Measurements from ENCODE around the gene SLC22A9. TPM values are rescaled to one million over a fixed set of nuclear protein-coding genes. Genes with fewer than 3 reads are reported as not detected.
"Not testable (repeated sequence)": the region's sequence is repeated elsewhere in the genome, so short reads cannot be mapped to it uniquely, and the experiment has no call there.

The SLC22A9 gene
- total RNA-seq, 1 donor from 2014 or later: not detected

GRCh38 chr11:63417174-63417852 is 47.7 kb downstream of the SLC22A9 start:
- Mint-ChIP-seq H3K36me3 (ENCODE audit: low read depth, unreplicated experiment) (no peaks in the 10 kb centered on the region), H3K9me3 (ENCODE audit: unreplicated experiment) (no peaks in the 10 kb centered on the region), H3K27ac (ENCODE audit: unreplicated experiment) (no peak overlapping the region), H3K4me3 (ENCODE audit: unreplicated experiment) (no peak overlapping the region), H3K27me3 (ENCODE audit: unreplicated experiment) (no peaks in the 10 kb centered on the region), H3K4me1 (ENCODE audit: unreplicated experiment) (no peaks in the 10 kb centered on the region)
- DNase-seq (ENCODE audit: low spot score): no peak
- no peak for TF ChIP-seq CTCF (IDR thresholded peaks at IDR 0.05; ENCODE audit: unreplicated experiment)

GRCh38 chr11:63427971-63428508 is 58.5 kb downstream of the SLC22A9 start:
- H3K27me3 Mint-ChIP-seq (ENCODE audit: unreplicated experiment): peaks cover 2% of the 10 kb centered on the region
- H3K4me1 Mint-ChIP-seq (ENCODE audit: unreplicated experiment): no peaks in the 10 kb centered on the region
- H3K4me3 Mint-ChIP-seq (ENCODE audit: unreplicated experiment): no peak overlapping the region
- no peaks in the 10 kb centered on the region for H3K9me3 Mint-ChIP-seq (ENCODE audit: unreplicated experiment)
- no peak for TF ChIP-seq CTCF (IDR thresholded peaks at IDR 0.05; ENCODE audit: unreplicated experiment)
- no peak for DNase-seq (ENCODE audit: low spot score)
- H3K27ac Mint-ChIP-seq (ENCODE audit: unreplicated experiment): no peak overlapping the region
- H3K36me3 Mint-ChIP-seq (ENCODE audit: low read depth, unreplicated experiment): no peaks in the 10 kb centered on the region

DNA sequence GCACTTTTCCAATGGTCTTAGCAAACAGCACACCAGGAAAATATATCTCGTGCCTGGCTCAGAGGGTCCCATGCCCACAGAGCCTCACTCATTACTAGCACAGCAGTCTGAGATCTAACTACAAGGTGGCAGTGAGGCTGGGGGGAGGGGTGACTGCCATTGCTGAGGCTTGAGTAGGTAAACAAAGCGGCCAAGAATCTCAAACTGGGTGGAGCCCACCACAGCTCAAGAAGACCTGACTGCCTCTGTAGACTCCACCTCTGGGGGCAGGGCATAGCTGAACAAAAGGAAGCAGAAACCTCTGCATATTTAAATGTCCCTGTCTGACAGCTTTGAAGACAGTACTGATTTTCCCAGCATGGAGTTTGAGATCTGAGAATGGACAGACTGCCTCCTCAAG is 61.1 kb downstream of the SLC22A9 start:
- H3K27me3 Mint-ChIP-seq (ENCODE audit: unreplicated experiment); H3K4me1 Mint-ChIP-seq (ENCODE audit: unreplicated experiment); H3K27ac Mint-ChIP-seq (ENCODE audit: unreplicated experiment); DNase-seq (ENCODE audit: low spot score); H3K9me3 Mint-ChIP-seq (ENCODE audit: unreplicated experiment); H3K4me3 Mint-ChIP-seq (ENCODE audit: unreplicated experiment); H3K36me3 Mint-ChIP-seq (ENCODE audit: low read depth, unreplicated experiment): not testable (repeated sequence)

DNA sequence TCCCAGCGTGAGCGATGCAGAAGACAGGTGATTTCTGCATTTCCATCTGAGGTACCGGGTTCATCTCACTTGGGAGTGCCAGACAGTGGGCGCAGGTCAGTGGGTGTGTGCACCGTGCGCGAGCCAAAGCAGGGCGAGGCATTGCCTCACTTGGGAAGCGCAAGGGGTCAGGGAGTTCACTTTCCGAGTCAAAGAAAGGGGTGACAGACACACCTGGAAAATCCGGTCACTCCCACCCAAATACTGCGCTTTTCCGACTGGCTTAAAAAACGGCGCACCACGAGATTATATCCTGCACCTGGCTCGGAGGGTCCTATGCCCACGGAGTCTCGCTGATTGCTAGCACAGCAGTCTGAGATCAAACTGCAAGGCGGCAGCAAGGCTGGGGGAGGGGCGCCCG is 65.8 kb downstream of the SLC22A9 start:
- not testable (repeated sequence) for H3K27ac Mint-ChIP-seq (ENCODE audit: unreplicated experiment); DNase-seq (ENCODE audit: low spot score); H3K4me3 Mint-ChIP-seq (ENCODE audit: unreplicated experiment); H3K4me1 Mint-ChIP-seq (ENCODE audit: unreplicated experiment); H3K9me3 Mint-ChIP-seq (ENCODE audit: unreplicated experiment); H3K36me3 Mint-ChIP-seq (ENCODE audit: low read depth, unreplicated experiment); H3K27me3 Mint-ChIP-seq (ENCODE audit: unreplicated experiment)

DNA sequence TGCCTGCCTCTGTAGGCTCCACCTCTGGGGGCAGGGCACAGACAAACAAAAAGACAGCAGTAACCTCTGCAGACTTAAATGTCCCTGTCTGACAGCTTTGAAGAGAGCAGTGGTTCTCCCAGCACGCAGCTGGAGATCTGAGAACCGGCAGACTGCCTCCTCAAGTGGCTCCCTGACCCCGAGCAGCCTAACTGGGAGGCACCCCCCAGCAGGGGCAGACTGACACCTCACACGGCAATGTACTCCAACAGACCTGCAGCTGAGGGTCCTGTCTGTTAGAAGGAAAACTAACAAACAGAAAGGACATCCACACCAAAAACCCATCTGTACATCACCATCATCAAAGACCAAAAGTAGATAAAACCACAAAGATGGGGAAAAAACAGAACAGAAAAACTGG is 66.2 kb downstream of the SLC22A9 start:
- not testable (repeated sequence) for H3K4me1 Mint-ChIP-seq (ENCODE audit: unreplicated experiment); DNase-seq (ENCODE audit: low spot score); H3K4me3 Mint-ChIP-seq (ENCODE audit: unreplicated experiment); H3K9me3 Mint-ChIP-seq (ENCODE audit: unreplicated experiment); H3K27me3 Mint-ChIP-seq (ENCODE audit: unreplicated experiment); H3K36me3 Mint-ChIP-seq (ENCODE audit: low read depth, unreplicated experiment); H3K27ac Mint-ChIP-seq (ENCODE audit: unreplicated experiment)

DNA sequence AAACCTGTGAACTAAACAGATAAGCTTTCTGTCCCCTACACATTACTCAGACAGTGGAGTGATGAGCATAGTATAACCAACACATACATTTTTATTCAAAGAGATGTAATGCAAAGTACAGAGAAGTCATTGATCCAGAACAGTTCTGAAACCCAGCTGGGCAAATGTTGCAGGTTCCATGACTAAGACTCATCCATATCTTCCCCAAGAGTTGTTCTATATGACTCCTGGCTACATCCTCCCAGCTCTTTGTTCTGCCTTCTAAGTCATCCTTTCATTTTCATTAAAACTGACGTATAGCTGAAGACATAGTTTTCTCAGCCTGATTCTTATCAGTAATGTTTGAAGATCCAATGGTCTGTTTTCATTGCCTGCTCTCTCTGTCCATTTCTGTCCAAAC is 74.1 kb downstream of the SLC22A9 start:
- Mint-ChIP-seq H3K27me3 (ENCODE audit: unreplicated experiment) (no peaks in the 10 kb centered on the region), H3K36me3 (ENCODE audit: low read depth, unreplicated experiment) (no peaks in the 10 kb centered on the region), H3K4me3 (ENCODE audit: unreplicated experiment) (no peak overlapping the region), H3K9me3 (ENCODE audit: unreplicated experiment) (no peaks in the 10 kb centered on the region), H3K27ac (ENCODE audit: unreplicated experiment) (no peak overlapping the region), H3K4me1 (ENCODE audit: unreplicated experiment) (no peaks in the 10 kb centered on the region)
- TF ChIP-seq CTCF (IDR thresholded peaks at IDR 0.05; ENCODE audit: unreplicated experiment): no peak
- DNase-seq (ENCODE audit: low spot score): no peak

Measured in endothelial cell (in vitro differentiated cells).